ENCODE results near the gene LRMDA. TPM values are rescaled to one million over a fixed set of nuclear protein-coding genes. Genes with fewer than 3 reads are reported as not detected.
A peak's percentile ranks its signal among the peaks of the same experiment; 100 is the strongest.

Gene LRMDA
- total and polyA plus RNA-seq, 2 donors (not counting 1 experiment from before 2014, with no cell fraction given), result 0.12 TPM; not detected in 1

DNA sequence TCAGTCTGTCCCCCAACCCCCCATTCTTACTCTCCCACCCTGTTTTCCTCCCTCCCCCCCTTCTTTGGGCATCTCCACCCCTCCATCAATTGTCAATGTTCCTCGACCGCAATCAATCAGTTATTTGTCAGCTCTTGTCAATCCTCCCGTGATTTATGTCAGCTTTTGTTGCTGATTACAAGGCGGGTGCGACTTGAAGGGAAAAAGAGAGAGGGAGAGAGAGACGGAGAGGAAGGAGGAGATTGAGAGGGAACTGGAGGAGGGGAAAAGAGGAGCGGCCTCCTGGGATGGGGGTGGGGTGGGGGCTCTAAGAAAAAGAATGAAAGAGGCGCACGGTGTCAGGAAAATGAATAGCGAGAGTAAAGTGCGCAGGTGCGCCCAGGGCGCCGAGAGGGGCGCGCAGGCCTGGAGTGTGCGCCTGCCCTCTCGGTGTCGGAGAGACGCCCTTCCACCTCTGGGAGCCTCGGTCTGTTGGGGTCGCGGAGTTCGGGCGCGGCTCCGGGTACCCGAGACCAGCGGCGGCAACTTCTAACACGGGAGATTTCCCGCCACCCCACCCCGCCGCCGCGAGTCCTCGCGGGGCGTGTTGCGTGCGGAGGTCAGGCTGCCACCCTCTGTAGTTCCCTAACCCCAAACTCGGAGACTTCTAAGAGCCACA, 28.8 kb upstream of the LRMDA start:
- CTCF ChIA-PET, result no interaction called here

More for the DNA sequence above, 28.8 kb upstream of the LRMDA start:
- H3K9me3 Mint-ChIP-seq (ENCODE audit: insufficient read depth), result no peaks in the 10 kb centered on the region
- Histone ChIP-seq H3K4me3 (ENCODE audit: control extremely low read depth in 1 of 5, extremely low read depth in 1 of 5, insufficient read depth in 1 of 5, low read depth in 2 of 5, low read length in 4 of 5) (peak overlapping the region; percentile 34 to 67 (median 59)), H3K9ac (ENCODE audit: low read length) (peak overlapping the region; percentile 69), H3K4me1 (ENCODE audit: control insufficient read depth in 2 of 2, insufficient read depth in 2 of 2, low read length in 2 of 2) (peaks cover 47% of the 10 kb centered on the region in 2 donors), H4K20me1 (ENCODE audit: control insufficient read depth, insufficient read depth, low read length, poor library complexity, severe bottlenecking) (no peaks in the 10 kb centered on the region), H3K27ac (ENCODE audit: low read length in 2 of 2) (no peak overlapping the region), H3K9me3 (ENCODE audit: control extremely low read depth in 1 of 3, control insufficient read depth in 2 of 3, insufficient read depth in 1 of 3, low read length in 2 of 3) (peaks cover 0 to 59% (median 0%) of the 10 kb centered on the region in 3 donors), H3K79me2 (ENCODE audit: control insufficient read depth, insufficient read depth, low read length) (no peaks in the 10 kb centered on the region), H3K27me3 (replicated peaks in 1 of 4; ENCODE audit: control extremely low read depth in 1 of 4, control insufficient read depth in 3 of 4, insufficient read depth in 4 of 4, low read length in 3 of 4) (peaks cover 0 to 81% (median 33%) of the 10 kb centered on the region in 4 experiments), H3K36me3 (replicated peaks in 1 of 2; ENCODE audit: control extremely low read depth in 1 of 2, control insufficient read depth in 1 of 2, extremely low read depth in 1 of 2, insufficient read depth in 2 of 2, low read length in 1 of 2) (no peaks in the 10 kb centered on the region), H3K4me2 (replicated peaks; ENCODE audit: low read depth, low read length, poor library complexity, severe bottlenecking) (peak overlapping the region; percentile 95), H2AFZ (ENCODE audit: insufficient read depth, low read depth, low read length, poor library complexity, severe bottlenecking) (peak overlapping the region; percentile 83)
- no peak for DNase-seq
- TF ChIP-seq, protein P1, sequence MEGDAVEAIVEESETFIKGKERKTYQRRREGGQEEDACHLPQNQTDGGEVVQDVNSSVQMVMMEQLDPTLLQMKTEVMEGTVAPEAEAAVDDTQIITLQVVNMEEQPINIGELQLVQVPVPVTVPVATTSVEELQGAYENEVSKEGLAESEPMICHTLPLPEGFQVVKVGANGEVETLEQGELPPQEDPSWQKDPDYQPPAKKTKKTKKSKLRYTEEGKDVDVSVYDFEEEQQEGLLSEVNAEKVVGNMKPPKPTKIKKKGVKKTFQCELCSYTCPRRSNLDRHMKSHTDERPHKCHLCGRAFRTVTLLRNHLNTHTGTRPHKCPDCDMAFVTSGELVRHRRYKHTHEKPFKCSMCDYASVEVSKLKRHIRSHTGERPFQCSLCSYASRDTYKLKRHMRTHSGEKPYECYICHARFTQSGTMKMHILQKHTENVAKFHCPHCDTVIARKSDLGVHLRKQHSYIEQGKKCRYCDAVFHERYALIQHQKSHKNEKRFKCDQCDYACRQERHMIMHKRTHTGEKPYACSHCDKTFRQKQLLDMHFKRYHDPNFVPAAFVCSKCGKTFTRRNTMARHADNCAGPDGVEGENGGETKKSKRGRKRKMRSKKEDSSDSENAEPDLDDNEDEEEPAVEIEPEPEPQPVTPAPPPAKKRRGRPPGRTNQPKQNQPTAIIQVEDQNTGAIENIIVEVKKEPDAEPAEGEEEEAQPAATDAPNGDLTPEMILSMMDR (IDR thresholded peaks at IDR 0.05), result no peak
- no peak for TF ChIP-seq EZH2 (IDR thresholded peaks at IDR 0.05; ENCODE audit: borderline replicate concordance, insufficient read depth, low read depth, low read length, poor library complexity, severe bottlenecking)
- H3K27ac Mint-ChIP-seq, result no peak overlapping the region
- peaks cover 41% of the 10 kb centered on the region for H3K4me1 Mint-ChIP-seq
- peaks cover 61% of the 10 kb centered on the region for H3K27me3 Mint-ChIP-seq
- POLR2A ChIA-PET, result no interaction called here
- intact Hi-C loops (cut with micrococcal nuclease), result no loop called here
- 3% methylated on average over 36 of the region's 42 CpGs for WGBS (ENCODE audit: insufficient coverage)
- H3K4me3 Mint-ChIP-seq, result peak overlapping the region; percentile 91
- peak; percentile 32 for ATAC-seq (ENCODE audit: low read depth)
